Smooth muscle cell (in vitro differentiated cells): ENCODE data around the gene CCDC191. TPM values are rescaled to one million over a fixed set of nuclear protein-coding genes. Genes with fewer than 3 reads are reported as not detected.

Source experiments
- DNase-seq: peaks from one replicate; lab custom pipeline; 2025; ENCODE audit not compliant: unreplicated experiment; lab: John Stamatoyannopoulos, UW
- H2AFZ ChIP-seq: fragments of 200-600 bp; sonication (generic); 2 replicates; pipeline ENCODE4 v1.6.0; 2016; ENCODE audit warnings: antibody characterized with exemption, low read depth, mild to moderate bottlenecking
- H3F3A ChIP-seq: fragments of 200-600 bp; sonication (generic); 2 replicates; pipeline ENCODE4 v1.6.0; 2017; ENCODE audit warnings: antibody characterized with exemption, low read depth
- H3K27ac ChIP-seq: fragments of 200-600 bp; sonication (generic); 2 replicates; pipeline ENCODE4 v1.5.1; 2016; ENCODE audit warnings: low read depth, mild to moderate bottlenecking
- H3K27me3 ChIP-seq: fragments of 200-600 bp; sonication (generic); 2 replicates; pipeline ENCODE4 v1.6.1; 2016; ENCODE audit warnings: low read depth, mild to moderate bottlenecking
- H3K36me3 ChIP-seq: fragments of 200-600 bp; sonication (generic); 2 replicates; pipeline ENCODE4 v1.5.1; 2016; ENCODE audit warnings: low read depth
- H3K4me1 ChIP-seq: fragments of 200-600 bp; sonication (generic); 2 replicates; pipeline ENCODE4 v1.5.1; 2016; ENCODE audit warnings: low read depth
- H3K4me2 ChIP-seq: fragments of 200-600 bp; sonication (generic); 2 replicates; pipeline ENCODE4 v1.6.0; 2016; ENCODE audit warnings: mild to moderate bottlenecking
- H3K4me3 ChIP-seq: fragments of 200-600 bp; sonication (generic); 2 replicates; pipeline ENCODE4 v1.5.1; 2016; ENCODE audit warnings: mild to moderate bottlenecking
- H3K79me2 ChIP-seq: fragments of 200-600 bp; sonication (generic); 2 replicates; pipeline ENCODE4 v1.6.0; 2016; ENCODE audit warnings: low read depth, mild to moderate bottlenecking
- H3K9ac ChIP-seq: fragments of 200-600 bp; sonication (generic); 2 replicates; pipeline ENCODE4 v1.6.0; 2016; ENCODE audit warnings: low read depth
- H3K9me3 ChIP-seq: fragments of 200-600 bp; sonication (generic); replicated peaks from 2 replicates; pipeline ENCODE4 v1.5.1; 2016; ENCODE audit warnings: low read depth
- H4K20me1 ChIP-seq: fragments of 200-600 bp; sonication (generic); 2 replicates; pipeline ENCODE4 v1.6.0; 2016; ENCODE audit warnings: low read depth
- CTCF ChIP-seq: fragments of 200-600 bp; sonication (generic); IDR thresholded peaks from 2 replicates; pipeline ENCODE4 v1.5.1; 2017; ENCODE audit warnings: borderline replicate concordance, mild to moderate bottlenecking, antibody characterized with exemption; ENCODE audit not compliant: insufficient read depth, poor library complexity, severe bottlenecking
- WGBS: methylation state at CpG from one replicate; pipeline ENCODE4 v1.1.7; 2016; ENCODE audit warnings: low lambda C conversion rate; 5-methylcytosine and 5-hydroxymethylcytosine counted together
- polyA plus RNA-seq: library from polyadenylated mRNA; unstranded; fragments of >200 nt; fragmentation: Nextera tagmentation; extraction: Ambion mirVana; gene quantifications from 2 replicates; pipeline ENCODE4 v1.2.1, GENCODE V29; 2016
- total RNA-seq: library from RNA; depleted of rRNA; stranded (reverse); fragments of >200 nt; gene quantifications from 2 replicates; pipeline ENCODE4 v1.2.3, GENCODE V29; 2014

Gene CCDC191
- total and polyA plus RNA-seq, 2 experiments from 2014 or later: 1.2 to 7.4 TPM

- no peaks in the 10 kb centered on the region for H3K9me3 ChIP-seq
- H4K20me1 ChIP-seq: no peaks in the 10 kb centered on the region
- H3K36me3 ChIP-seq: no peaks in the 10 kb centered on the region
- no peak overlapping the region for H2AFZ ChIP-seq
- H3K9ac ChIP-seq: no peak overlapping the region
- H3K4me1 ChIP-seq: no peaks in the 10 kb centered on the region
- no peak for TF ChIP-seq CTCF
- H3K27ac ChIP-seq: no peak overlapping the region
- no peak for DNase-seq
- H3K4me2 ChIP-seq: no peak overlapping the region
- H3K4me3 ChIP-seq: no peak overlapping the region
- WGBS: 83% methylated on average over 2 of the region's 2 CpGs
- H3K27me3 ChIP-seq: no peaks in the 10 kb centered on the region
- H3K79me2 ChIP-seq: no peaks in the 10 kb centered on the region
- H3F3A ChIP-seq: no peaks in the 10 kb centered on the region
Measured at GRCh38 chr3:114011059-114011797, 45.1 kb downstream of the CCDC191 start.

GRCh38 chr3:114005481-114005880, 50.8 kb downstream of the CCDC191 start:
- WGBS: 94% methylated on average over 5 of the region's 5 CpGs
- H3K9ac ChIP-seq: no peak overlapping the region
- no peak overlapping the region for H2AFZ ChIP-seq
- H3F3A ChIP-seq: no peaks in the 10 kb centered on the region
- no peak overlapping the region for H3K4me2 ChIP-seq
- H3K9me3 ChIP-seq: no peaks in the 10 kb centered on the region
- H3K27me3 ChIP-seq: no peaks in the 10 kb centered on the region
- H3K4me1 ChIP-seq: no peaks in the 10 kb centered on the region
- TF ChIP-seq CTCF: no peak
- H4K20me1 ChIP-seq: no peaks in the 10 kb centered on the region
- no peak for DNase-seq
- H3K79me2 ChIP-seq: no peaks in the 10 kb centered on the region
- H3K36me3 ChIP-seq: peaks cover 5% of the 10 kb centered on the region
- no peak overlapping the region for H3K27ac ChIP-seq
- no peak overlapping the region for H3K4me3 ChIP-seq

GRCh38 chr3:113985541-113985940, 70.8 kb downstream of the CCDC191 start:
- H3K36me3 ChIP-seq: no peaks in the 10 kb centered on the region
- no peaks in the 10 kb centered on the region for H3K27me3 ChIP-seq
- peaks cover 8% of the 10 kb centered on the region for H3K4me1 ChIP-seq
- TF ChIP-seq CTCF: no peak
- H3K9ac ChIP-seq: no peak overlapping the region
- no peaks in the 10 kb centered on the region for H4K20me1 ChIP-seq
- H3K79me2 ChIP-seq: no peaks in the 10 kb centered on the region
- no peak overlapping the region for H3K27ac ChIP-seq
- H3K9me3 ChIP-seq: no peaks in the 10 kb centered on the region
- no peak overlapping the region for H2AFZ ChIP-seq
- WGBS: 78% methylated on average over 4 of the region's 4 CpGs
- no peak overlapping the region for H3K4me2 ChIP-seq
- no peaks in the 10 kb centered on the region for H3F3A ChIP-seq
- no peak for DNase-seq
- no peak overlapping the region for H3K4me3 ChIP-seq

GRCh38 chr3:113983544-113983943, 72.8 kb downstream of the CCDC191 start:
- no peaks in the 10 kb centered on the region for H3K79me2 ChIP-seq
- H3K4me3 ChIP-seq: no peak overlapping the region
- H3K9ac ChIP-seq: no peak overlapping the region
- TF ChIP-seq CTCF: no peak
- H3K36me3 ChIP-seq: no peaks in the 10 kb centered on the region
- no peaks in the 10 kb centered on the region for H3K9me3 ChIP-seq
- no peak overlapping the region for H3K4me2 ChIP-seq
- peaks cover 8% of the 10 kb centered on the region for H3K4me1 ChIP-seq
- no peak overlapping the region for H2AFZ ChIP-seq
- WGBS: 91% methylated on average over 3 of the region's 3 CpGs
- no peak for DNase-seq
- H3F3A ChIP-seq: no peaks in the 10 kb centered on the region
- no peaks in the 10 kb centered on the region for H3K27me3 ChIP-seq
- H3K27ac ChIP-seq: no peak overlapping the region
- H4K20me1 ChIP-seq: no peaks in the 10 kb centered on the region
